Raji (cell line): ENCODE results near the gene ABCA1.

Experiments used
- POLR2A ChIP-seq: IDR thresholded peaks from 2 replicates; pipeline ENCODE4 v1.6.1; 2011; ENCODE audit warnings: low read depth, low read length, control low read depth; ENCODE audit not compliant: insufficient read depth

Gene ABCA1, protein sequence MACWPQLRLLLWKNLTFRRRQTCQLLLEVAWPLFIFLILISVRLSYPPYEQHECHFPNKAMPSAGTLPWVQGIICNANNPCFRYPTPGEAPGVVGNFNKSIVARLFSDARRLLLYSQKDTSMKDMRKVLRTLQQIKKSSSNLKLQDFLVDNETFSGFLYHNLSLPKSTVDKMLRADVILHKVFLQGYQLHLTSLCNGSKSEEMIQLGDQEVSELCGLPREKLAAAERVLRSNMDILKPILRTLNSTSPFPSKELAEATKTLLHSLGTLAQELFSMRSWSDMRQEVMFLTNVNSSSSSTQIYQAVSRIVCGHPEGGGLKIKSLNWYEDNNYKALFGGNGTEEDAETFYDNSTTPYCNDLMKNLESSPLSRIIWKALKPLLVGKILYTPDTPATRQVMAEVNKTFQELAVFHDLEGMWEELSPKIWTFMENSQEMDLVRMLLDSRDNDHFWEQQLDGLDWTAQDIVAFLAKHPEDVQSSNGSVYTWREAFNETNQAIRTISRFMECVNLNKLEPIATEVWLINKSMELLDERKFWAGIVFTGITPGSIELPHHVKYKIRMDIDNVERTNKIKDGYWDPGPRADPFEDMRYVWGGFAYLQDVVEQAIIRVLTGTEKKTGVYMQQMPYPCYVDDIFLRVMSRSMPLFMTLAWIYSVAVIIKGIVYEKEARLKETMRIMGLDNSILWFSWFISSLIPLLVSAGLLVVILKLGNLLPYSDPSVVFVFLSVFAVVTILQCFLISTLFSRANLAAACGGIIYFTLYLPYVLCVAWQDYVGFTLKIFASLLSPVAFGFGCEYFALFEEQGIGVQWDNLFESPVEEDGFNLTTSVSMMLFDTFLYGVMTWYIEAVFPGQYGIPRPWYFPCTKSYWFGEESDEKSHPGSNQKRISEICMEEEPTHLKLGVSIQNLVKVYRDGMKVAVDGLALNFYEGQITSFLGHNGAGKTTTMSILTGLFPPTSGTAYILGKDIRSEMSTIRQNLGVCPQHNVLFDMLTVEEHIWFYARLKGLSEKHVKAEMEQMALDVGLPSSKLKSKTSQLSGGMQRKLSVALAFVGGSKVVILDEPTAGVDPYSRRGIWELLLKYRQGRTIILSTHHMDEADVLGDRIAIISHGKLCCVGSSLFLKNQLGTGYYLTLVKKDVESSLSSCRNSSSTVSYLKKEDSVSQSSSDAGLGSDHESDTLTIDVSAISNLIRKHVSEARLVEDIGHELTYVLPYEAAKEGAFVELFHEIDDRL (N-terminal part only)

GRCh38 chr9:104927912-104928740, at the start of gene ABCA1:
Gene ABCA1, minus strand, starts transcription at chr9:104928155. Its CDS starts 24,476 bp downstream, at chr9:104903679.
- TF ChIP-seq POLR2A: peak; percentile 38; the same call in 1 of the 2 replicates

DNA sequence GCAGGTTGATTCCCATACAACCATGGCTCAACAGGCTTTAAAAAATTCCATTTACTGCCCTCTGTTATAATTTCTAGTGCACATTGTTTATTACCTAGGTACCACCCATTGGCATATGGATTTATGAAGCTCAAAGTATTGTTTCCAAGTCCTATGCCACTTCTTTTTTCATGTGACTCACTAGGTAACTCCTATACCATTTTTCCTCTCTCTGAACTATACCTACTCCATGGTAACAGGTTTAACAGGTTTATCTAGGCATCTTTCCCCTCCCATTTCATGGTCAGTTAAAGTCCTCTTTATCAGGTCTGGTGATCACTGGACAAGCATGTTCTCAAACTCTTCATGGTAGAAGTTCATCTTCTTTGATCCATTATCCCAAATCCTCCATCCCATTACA, 49.6 kb upstream of the ABCA1 start:
- no peak for TF ChIP-seq POLR2A

- no peak for TF ChIP-seq POLR2A
These were observed 49.2 kb upstream of the ABCA1 start for GRCh38 chr9:104977168-104977567.

DNA sequence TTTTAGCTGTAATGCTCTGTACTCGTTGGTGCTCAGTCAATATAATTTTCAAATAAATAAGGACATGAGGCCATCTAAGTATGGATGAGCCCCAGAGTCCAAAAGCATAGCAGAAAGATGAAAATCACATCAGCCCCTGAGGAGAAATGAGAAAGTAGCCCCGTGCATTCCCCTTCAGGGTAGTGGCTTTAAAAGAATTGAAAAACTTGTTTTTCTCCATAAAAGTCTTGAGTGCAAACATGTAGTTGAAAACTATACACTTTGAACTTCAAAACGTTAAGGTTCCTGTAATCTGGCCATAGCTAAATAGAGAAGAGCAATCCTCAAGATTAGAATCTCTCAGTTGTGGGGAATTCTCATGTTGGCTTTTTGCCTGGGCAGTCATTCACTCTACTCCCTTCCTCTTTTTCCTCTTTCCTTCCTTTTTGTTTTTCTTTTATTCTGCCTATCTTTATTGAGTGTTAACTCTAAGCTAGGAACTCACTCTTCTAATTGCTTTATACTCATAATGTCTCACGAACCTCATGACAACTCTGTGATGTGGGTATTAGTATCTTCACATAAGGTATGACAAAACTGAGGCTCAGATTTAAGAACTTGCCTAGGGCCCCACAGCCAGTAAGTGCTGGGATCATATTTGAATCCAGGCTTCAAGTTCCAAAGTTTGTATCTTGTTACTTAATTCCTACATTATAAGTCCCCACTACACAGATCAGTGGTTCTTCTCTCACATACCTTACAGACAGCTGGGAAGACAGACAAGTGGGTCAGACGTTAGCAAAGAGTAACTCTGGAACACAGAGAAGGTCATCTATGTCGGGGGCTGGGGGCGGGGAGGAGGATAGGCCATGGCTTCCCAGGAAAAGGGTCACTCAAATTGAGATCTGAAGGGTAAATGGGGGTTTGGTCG, 46.4 kb upstream of the ABCA1 start:
- no peak for TF ChIP-seq POLR2A

DNA sequence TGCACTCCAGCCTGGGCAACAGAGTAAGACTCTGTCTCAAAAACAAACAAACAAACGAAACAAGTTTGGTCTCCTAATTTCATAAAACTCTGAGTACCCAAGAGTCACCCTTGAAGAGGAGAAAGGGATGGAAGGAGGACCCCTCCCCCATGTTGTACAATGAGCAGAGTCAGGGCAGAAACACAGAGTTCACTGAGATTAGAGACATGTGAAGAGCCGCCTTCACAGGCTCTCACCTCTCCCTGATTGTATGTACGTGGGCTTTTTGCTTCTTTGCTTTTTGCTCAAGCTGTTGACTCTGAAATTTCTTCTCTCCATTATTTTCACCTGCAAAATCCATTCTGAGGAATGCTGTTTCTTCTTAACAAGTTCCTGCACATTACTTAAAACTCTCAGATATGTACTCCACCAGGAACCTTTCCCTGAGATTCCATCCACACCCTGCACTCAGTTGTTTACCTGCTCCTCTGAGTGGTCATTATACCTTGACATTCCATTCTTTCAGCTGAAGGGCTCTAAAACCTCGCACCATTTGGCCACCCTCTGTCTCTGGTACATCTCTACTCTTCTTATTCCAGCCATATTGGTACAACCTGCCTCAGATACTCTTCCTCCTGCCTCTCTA, 44.4 kb upstream of the ABCA1 start:
- TF ChIP-seq POLR2A: no peak

GRCh38 chr9:104971511-104971910, 43.6 kb upstream of the ABCA1 start:
- TF ChIP-seq POLR2A: no peak

DNA sequence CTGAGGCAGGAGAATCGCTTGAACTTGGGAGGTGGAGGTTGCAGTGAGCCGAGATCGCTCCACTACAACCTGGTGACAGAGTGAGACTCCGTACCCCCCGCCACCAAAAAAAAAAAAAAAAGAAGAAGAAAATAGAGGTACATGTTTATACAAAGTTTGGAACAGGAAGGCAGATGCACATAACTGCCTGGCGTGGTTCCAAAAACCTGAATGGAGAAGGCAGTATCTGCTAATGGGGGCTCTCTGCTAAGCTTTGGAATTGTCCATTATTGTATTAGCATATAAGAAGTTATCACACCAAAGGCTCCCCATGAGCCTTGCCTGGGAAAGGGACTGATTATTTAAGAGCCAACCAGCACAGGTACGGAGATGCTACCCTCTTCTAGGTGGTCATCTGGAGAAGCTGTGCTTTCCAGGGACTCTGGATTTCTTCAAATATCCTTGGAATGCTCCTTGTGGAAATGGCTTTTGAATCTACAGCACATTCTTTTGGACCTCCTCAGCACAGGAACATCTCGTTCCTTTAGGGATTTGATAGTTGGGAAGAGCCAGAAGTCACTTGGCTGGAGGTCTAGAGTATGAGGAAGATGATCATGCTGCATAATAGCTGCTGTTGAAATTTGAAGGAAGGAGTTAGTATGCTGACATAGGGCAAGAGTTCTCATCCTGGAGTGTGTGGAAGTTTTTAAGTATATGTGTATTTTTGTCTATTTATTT, 42.5 kb upstream of the ABCA1 start:
- TF ChIP-seq POLR2A: no peak

DNA sequence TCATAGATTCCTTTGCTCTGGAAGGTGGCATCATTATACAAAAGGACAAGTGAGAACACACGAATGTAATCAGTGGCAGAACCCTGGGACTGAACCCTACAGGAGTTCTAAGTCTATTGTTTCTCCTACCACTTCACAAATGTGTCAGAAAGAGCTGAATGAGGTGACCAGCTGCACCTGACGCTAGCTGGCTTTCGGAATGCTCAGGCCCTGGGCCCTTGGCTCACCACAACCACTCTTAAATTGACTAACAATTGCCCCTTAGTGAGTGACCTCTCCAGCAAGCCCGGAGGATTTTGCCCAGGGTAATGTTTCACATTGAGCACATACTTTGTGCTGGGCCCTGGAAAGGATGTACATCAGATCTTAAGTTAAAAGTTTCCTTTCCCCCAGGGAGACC, 41.2 kb upstream of the ABCA1 start:
- no peak for TF ChIP-seq POLR2A

GRCh38 chr9:104968025-104968982, 40.3 kb upstream of the ABCA1 start:
- 0 out of 2 replicates have a peak, but pooled peaks have one; percentile 27 for TF ChIP-seq POLR2A

DNA sequence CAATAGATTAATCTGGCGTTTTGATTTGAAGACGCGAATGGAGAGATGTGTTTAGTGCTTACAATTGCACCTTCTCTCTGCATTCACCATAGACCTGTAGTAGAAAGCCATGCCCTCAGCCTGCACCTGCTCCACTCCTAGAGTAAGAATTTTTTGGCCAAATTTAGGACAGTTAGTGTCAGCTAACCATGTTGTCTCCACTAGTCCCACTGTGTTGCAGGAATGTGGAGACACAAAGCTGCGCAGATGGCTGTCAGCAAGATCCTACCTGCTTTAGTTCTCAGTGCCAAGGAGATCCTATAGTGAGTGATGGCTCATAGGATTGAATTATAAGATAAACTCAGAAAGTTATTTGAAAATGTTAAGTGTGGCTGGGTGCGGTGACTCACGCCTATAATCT, 35.1 kb upstream of the ABCA1 start:
- no peak for TF ChIP-seq POLR2A

GRCh38 chr9:104961701-104962359, 33.9 kb upstream of the ABCA1 start:
- no peak for TF ChIP-seq POLR2A
